K562 (cell line): ENCODE results near the gene MICALL2. TPM values are rescaled to one million over a fixed set of nuclear protein-coding genes. Genes with fewer than 3 reads are reported as not detected.
A peak's percentile ranks its signal among the peaks of the same experiment; 100 is the strongest.

Experiments
- ATAC-seq: fragments of 200-7000 bp; cut with Tn5 transposase; 3 replicates; pipeline ENCODE4 v1.9.1; 2020; ENCODE audit warnings: moderate library complexity
- BruUV-seq: library from RNA; stranded (reverse); fragments of 400-500 nt; replicated peaks from 2 replicates; lab custom pipeline; 2021; lab: Mats Ljungman, UMichigan
- CTCF ChIA-PET: fragments of 300-600 bp; formaldehyde crosslinking; extraction: SDS; loops from one replicate; lab custom pipeline; 2021; ENCODE audit warnings: low intra/inter-chr PET ratio; lab: Yijun Ruan, JAX
- POLR2A ChIA-PET: fragments of 300-600, 350-650 bp; sonication (Branson Sonifier 250); formaldehyde crosslinking; extraction: SDS; loops from one replicate; lab custom pipeline; 2021; ENCODE audit warnings: antibody characterized with exemption, inconsistent platforms; lab: Yijun Ruan, JAX
- DNase-seq, 4 experiments: peaks; one replicate each; pipeline versions ENCODE4 v3.0.0 to v3.0.0-alpha.2; 2011 to 2018; ENCODE audit warnings: low spot score in 3 of 4, mixed read lengths in 3 of 4; ENCODE audit errors: extremely low read depth in 1 of 4
- FAIRE-seq: peaks from 2 replicates; lab custom pipeline; 2011; peaks lifted over from hg19 to GRCh38; lab: Jason Lieb, UNC
- H2AFZ ChIP-seq: 2 replicates; pipeline ENCODE4 v1.6.0; 2011; ENCODE audit warnings: low read depth, low read length, control low read depth, inconsistent platforms
- H3K27ac ChIP-seq: fragments of 200-600 bp; 3 replicates; pipeline ENCODE4 v1.8.0; 2011; ENCODE audit warnings: low read depth, mild to moderate bottlenecking, control low read depth, inconsistent platforms, low read length, moderate library complexity, mixed read lengths; ENCODE audit errors: extremely low read depth
- H3K27me3 ChIP-seq, 2 experiments: fragments of 300-600 bp in 1 of 2; 2 replicates in 1 of 2; 3 replicates in 1 of 2; pipeline versions ENCODE4 v1.6.0 to v1.8.0; 2011; ENCODE audit warnings: inconsistent platforms in 2 of 2, low read length in 2 of 2, mild to moderate bottlenecking in 1 of 2, mixed read lengths in 1 of 2, moderate library complexity in 1 of 2; ENCODE audit not compliant: control insufficient read depth in 2 of 2, insufficient read depth in 2 of 2
- H3K36me3 ChIP-seq: fragments of 300-600 bp; 3 replicates; pipeline ENCODE4 v1.8.0; 2011; ENCODE audit warnings: mild to moderate bottlenecking, low read length, inconsistent platforms; ENCODE audit not compliant: control insufficient read depth, insufficient read depth
- H3K4me1 ChIP-seq, 2 experiments: fragments of 200-600 bp in 1 of 2; replicated peaks in 1 of 2; 2 replicates in 1 of 2; 3 replicates in 1 of 2; pipeline versions ENCODE4 v1.5.1 to v1.8.0; 2011; ENCODE audit warnings: inconsistent platforms in 2 of 2, low read length in 2 of 2, mild to moderate bottlenecking in 1 of 2, mixed read lengths in 1 of 2, moderate library complexity in 1 of 2; ENCODE audit not compliant: control insufficient read depth in 2 of 2, insufficient read depth in 2 of 2
- H3K4me2 ChIP-seq: 2 replicates; pipeline ENCODE4 v1.6.1; 2011; ENCODE audit warnings: low read length, control low read depth, inconsistent platforms, mixed read lengths; ENCODE audit not compliant: insufficient read depth
- H3K4me3 ChIP-seq: fragments of 200-600 bp; sonication (generic), shearing (Covaris generic); 2 replicates; pipeline ENCODE4 v1.5.1; 2016; ENCODE audit warnings: control low read depth, inconsistent platforms
- H3K79me2 ChIP-seq: fragments of 200-600 bp; 3 replicates; pipeline ENCODE4 v1.8.0; 2011; ENCODE audit warnings: low read length, inconsistent platforms; ENCODE audit not compliant: control insufficient read depth, insufficient read depth
- H3K9ac ChIP-seq, 2 experiments: 2 replicates each; pipeline versions ENCODE4 v1.6.0 to v1.6.1; 2011; ENCODE audit warnings: low read depth in 2 of 2, low read length in 2 of 2, control low read depth in 1 of 2, inconsistent platforms in 1 of 2, mild to moderate bottlenecking in 1 of 2, mixed read lengths in 1 of 2; ENCODE audit not compliant: insufficient read depth in 1 of 2
- H3K9me1 ChIP-seq: one replicate; pipeline ENCODE4 v1.6.0; 2011; ENCODE audit warnings: inconsistent platforms, mild to moderate bottlenecking, low read length, moderate library complexity; ENCODE audit not compliant: control insufficient read depth, insufficient read depth
- H3K9me3 ChIP-seq: replicated peaks from 2 replicates; pipeline ENCODE4 v1.5.1; 2011; ENCODE audit warnings: low read depth, low read length, inconsistent platforms; ENCODE audit not compliant: control insufficient read depth, insufficient read depth
- H4K20me1 ChIP-seq: replicated peaks from 2 replicates; pipeline ENCODE4 v1.6.1; 2011; ENCODE audit warnings: low read length, inconsistent platforms, mixed read lengths; ENCODE audit not compliant: control insufficient read depth, insufficient read depth
- DNMT1 ChIP-seq: fragments of 450-650 bp; IDR thresholded peaks from 2 replicates; pipeline ENCODE4 v1.6.1; 2016; ENCODE audit warnings: antibody characterized with exemption, mild to moderate bottlenecking
- EGR1 ChIP-seq: fragments of 450-650 bp; conservative IDR thresholded peaks from 2 replicates; pipeline ENCODE4 v1.6.1; 2017; ENCODE audit warnings: mild to moderate bottlenecking
- HMG20A ChIP-seq: fragments of 450-650 bp; formaldehyde crosslinking; conservative IDR thresholded peaks from 2 replicates; pipeline ENCODE4 v1.4.0; 2020; ENCODE audit warnings: mild to moderate bottlenecking, mixed read lengths
- HNRNPH1 ChIP-seq: fragments of 200-400 bp; formaldehyde crosslinking; optimal IDR thresholded peaks from 2 replicates; pipeline ENCODE3; 2017; ENCODE audit warnings: low read depth, mild to moderate bottlenecking, low read length, moderate library complexity
- MTA2 ChIP-seq: fragments of 450-650 bp; IDR thresholded peaks from 2 replicates; pipeline ENCODE4 v1.6.1; 2016; ENCODE audit warnings: low read depth
- SMAD4 ChIP-seq: fragments of 250-450 bp; sonication (Bioruptor Pico); conservative IDR thresholded peaks from 2 replicates; pipeline ENCODE4 v1.8.0; 2021; ENCODE audit warnings: inconsistent platforms, mild to moderate bottlenecking, moderate library complexity
- SRSF1 ChIP-seq: fragments of 200-400 bp; formaldehyde crosslinking; IDR thresholded peaks from 2 replicates; pipeline ENCODE4 v1.6.1; 2017; ENCODE audit warnings: mild to moderate bottlenecking, low read depth, low read length, moderate library complexity
- USF1 ChIP-seq: sonication (generic); formaldehyde crosslinking; IDR thresholded peaks from 2 replicates; pipeline ENCODE4 v1.9.0; 2022; ENCODE audit warnings: mild to moderate bottlenecking, missing genetic modification reagents
- ZNF561 ChIP-seq: fragments of 450-650 bp; formaldehyde crosslinking; conservative IDR thresholded peaks from 2 replicates; pipeline ENCODE4 v1.4.0; 2020; ENCODE audit warnings: mild to moderate bottlenecking, moderate library complexity
- WGBS: fragments of 100-300 bp; shearing (Covaris generic); methylation state at CpG from one replicate; pipeline ENCODE4 v1.1.6; 2016; ENCODE audit warnings: low coverage, mixed read lengths; ENCODE audit not compliant: insufficient coverage; ENCODE audit errors: missing lambda C conversion rate; 5-methylcytosine and 5-hydroxymethylcytosine counted together
- in situ Hi-C: fragments of 300-500 bp; cut with MboI; formaldehyde crosslinking; loops from 4 replicates; pipeline ENCODE4 v1.15.0; 2018; ENCODE audit warnings: inconsistent platforms, mixed read lengths
- intact Hi-C: fragments of 100-400 bp; cut with micrococcal nuclease; formaldehyde crosslinking; loops from 2 replicates; pipeline ENCODE4 v1.14.2; 2022
- polyA plus RNA-seq, 8 experiments: library from polyadenylated mRNA; depleted of rRNA in 4 of 8; stranded (reverse) in 5 of 8; unstranded in 3 of 8; fragments of >200 nt; fragmentation: Nextera tagmentation in 2 of 8; fragmentation: Illumina TruSeq in 1 of 8; extraction: Ambion mirVana in 2 of 8; extraction: Trizol in 1 of 8; gene quantifications; 2 replicates each; pipeline versions ENCODE4 v1.2.1 to v1.2.3, GENCODE V29; 2011 to 2014; ENCODE audit warnings: inconsistent platforms in 1 of 8, missing spikeins in 1 of 8
- total RNA-seq, 7 experiments: library from RNA; depleted of rRNA in 6 of 7; stranded (reverse); fragments of >200 nt in 6 of 7; fragmentation: Illumina TruSeq in 2 of 7; extraction: Trizol in 2 of 7; gene quantifications; 2 replicates each; pipeline versions ENCODE4 v1.2.1 to v1.2.3, GENCODE V29; 2011 to 2021; ENCODE audit warnings: low replicate concordance in 1 of 7

Gene MICALL2
- total and polyA plus RNA-seq, 9 of the 15 experiments (the other 6 are each of a cell fraction or from before 2014, with no cell fraction given): 1.8 to 103 (median 17.0) TPM

- TF ChIP-seq HNRNPH1 (no peak), EGR1 (0 out of 2 replicates have a peak, but pooled peaks have one; percentile 21), SMAD4 (CRISPR knock-in tag) (no peak)
- Histone ChIP-seq H3K27me3 (peaks cover 12 to 44% of the 10 kb centered on the region in 2 experiments; a peak in 3 of 5 replicates), H2AFZ (no peak overlapping the region), H3K79me2 (no peaks in the 10 kb centered on the region), H4K20me1 (0 out of 2 replicates have a peak, but pooled peaks cover 10% of the 10 kb centered on the region), H3K27ac (no peak overlapping the region), H3K9me1 (no peaks in the 10 kb centered on the region), H3K4me3 (no peak overlapping the region), H3K4me1 (peaks cover 0 to 31% of the 10 kb centered on the region in 2 experiments; a peak in 3 of 5 replicates), H3K4me2 (no peak overlapping the region), H3K9me3 (no peaks in the 10 kb centered on the region), H3K36me3 (no peaks in the 10 kb centered on the region), H3K9ac (peak overlapping the region in 1 of 2 experiments; percentile 35; a peak in 1 of 4 replicates)
- DNase-seq (no peak), ATAC-seq (no peak), FAIRE-seq (no peak)
- ChIA-PET CTCF (interaction anchor here (2.6 kb wide), 1 partner anchor 186 kb away, joined by 27 read pairs; no protein-coding TSS in a partner anchor), POLR2A (no interaction called here)
- in situ Hi-C loops (no loop called here), intact Hi-C loops (no loop called here)
- WGBS: 43% methylated on average over 25 of the region's 28 CpGs
- no TSS peak for BruUV-seq
Measured at GRCh38 chr7:1411414-1411813, 47.9 kb downstream of the MICALL2 start.

- no TSS peak for BruUV-seq
- intact Hi-C loops (no loop called here), in situ Hi-C loops (no loop called here)
- no peaks in the 10 kb centered on the region for H3K79me2 ChIP-seq
- H3K36me3 ChIP-seq: no peaks in the 10 kb centered on the region
- H4K20me1 ChIP-seq: 0 out of 2 replicates have a peak, but pooled peaks cover 12% of the 10 kb centered on the region
- WGBS: 9% methylated on average over 11 of the region's 12 CpGs
- ChIA-PET POLR2A (no interaction called here), CTCF (interaction anchor here (0.7 to 2.6 kb wide), 2 partner anchors 186 kb away, joined by 3 to 27 read pairs; no protein-coding TSS in a partner anchor)
- H3K9ac ChIP-seq: no peak overlapping the region
- no peak for DNase-seq
- TF ChIP-seq SRSF1 (no peak), USF1 (peak; percentile 28; the same call in 1 of the 2 replicates), MTA2 (no peak), DNMT1 (no peak), ZNF561 (CRISPR knock-in tag) (no peak), HMG20A (CRISPR knock-in tag) (no peak)
- no peak overlapping the region for H2AFZ ChIP-seq
- H3K9me3 ChIP-seq: no peaks in the 10 kb centered on the region
- H3K9me1 ChIP-seq: no peaks in the 10 kb centered on the region
- peaks cover 0 to 31% of the 10 kb centered on the region in 2 experiments; a peak in 3 of 5 replicates for H3K4me1 ChIP-seq
- no peak for ATAC-seq
- no peak for FAIRE-seq
- no peak overlapping the region for H3K4me3 ChIP-seq
- H3K4me2 ChIP-seq: no peak overlapping the region
- H3K27ac ChIP-seq: no peak overlapping the region
- peaks cover 15 to 46% of the 10 kb centered on the region in 2 experiments; a peak in 3 of 5 replicates for H3K27me3 ChIP-seq
Measured at GRCh38 chr7:1410992-1411391, 48.3 kb downstream of the MICALL2 start.
